ENCODE results near the gene ZNF384. TPM values are rescaled to one million over a fixed set of nuclear protein-coding genes. Genes with fewer than 3 reads are reported as not detected.

Gene ZNF384
- total and polyA plus RNA-seq, 10 of the 15 experiments (the other 5 are each of a cell fraction or from before 2014, with no cell fraction given): 0.46 to 81.5 (median 30.5) TPM

GRCh38 chr12:6696690-6697583, 7.8 kb upstream of the ZNF384 start (continued):
- TF ChIP-seq, protein P1, sequence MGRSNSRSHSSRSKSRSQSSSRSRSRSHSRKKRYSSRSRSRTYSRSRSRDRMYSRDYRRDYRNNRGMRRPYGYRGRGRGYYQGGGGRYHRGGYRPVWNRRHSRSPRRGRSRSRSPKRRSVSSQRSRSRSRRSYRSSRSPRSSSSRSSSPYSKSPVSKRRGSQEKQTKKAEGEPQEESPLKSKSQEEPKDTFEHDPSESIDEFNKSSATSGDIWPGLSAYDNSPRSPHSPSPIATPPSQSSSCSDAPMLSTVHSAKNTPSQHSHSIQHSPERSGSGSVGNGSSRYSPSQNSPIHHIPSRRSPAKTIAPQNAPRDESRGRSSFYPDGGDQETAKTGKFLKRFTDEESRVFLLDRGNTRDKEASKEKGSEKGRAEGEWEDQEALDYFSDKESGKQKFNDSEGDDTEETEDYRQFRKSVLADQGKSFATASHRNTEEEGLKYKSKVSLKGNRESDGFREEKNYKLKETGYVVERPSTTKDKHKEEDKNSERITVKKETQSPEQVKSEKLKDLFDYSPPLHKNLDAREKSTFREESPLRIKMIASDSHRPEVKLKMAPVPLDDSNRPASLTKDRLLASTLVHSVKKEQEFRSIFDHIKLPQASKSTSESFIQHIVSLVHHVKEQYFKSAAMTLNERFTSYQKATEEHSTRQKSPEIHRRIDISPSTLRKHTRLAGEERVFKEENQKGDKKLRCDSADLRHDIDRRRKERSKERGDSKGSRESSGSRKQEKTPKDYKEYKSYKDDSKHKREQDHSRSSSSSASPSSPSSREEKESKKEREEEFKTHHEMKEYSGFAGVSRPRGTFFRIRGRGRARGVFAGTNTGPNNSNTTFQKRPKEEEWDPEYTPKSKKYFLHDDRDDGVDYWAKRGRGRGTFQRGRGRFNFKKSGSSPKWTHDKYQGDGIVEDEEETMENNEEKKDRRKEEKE (IDR thresholded peaks at IDR 0.05): no peak
- TF ChIP-seq PAX5 (IDR thresholded peaks at IDR 0.05; ENCODE audit: borderline replicate concordance, low read depth, low read length) (peak; percentile 48; the same call in 1 of the 2 replicates), RELB (IDR thresholded peaks at IDR 0.05; ENCODE audit: low read depth) (peak; percentile 57; the same call in 1 of the 2 replicates), IRF4 (IDR thresholded peaks at IDR 0.05; ENCODE audit: low read depth, low read length) (peak; percentile 79; the same call in 1 of the 2 replicates), SMAD5 (IDR thresholded peaks at IDR 0.05; ENCODE audit: low read depth) (no peak), MTA3 (IDR thresholded peaks at IDR 0.05; ENCODE audit: borderline replicate concordance, low read length) (0 out of 2 replicates have a peak, but pooled peaks have one; percentile 39), RFX5 (IDR thresholded peaks at IDR 0.05; ENCODE audit: low read depth, low read length) (no peak), NR2C2 (IDR thresholded peaks at IDR 0.05; ENCODE audit: borderline replicate concordance, control insufficient read depth, insufficient read length, low read depth) (no peak)
